Body of pancreas (tissue), 4 donors: ENCODE results near the gene CYSRT1.
A peak's percentile ranks its signal among the peaks of the same experiment; 100 is the strongest.

ENCODE experiments used
- POLR2A ChIP-seq, 3 donors: fragments of 450-650 bp; IDR thresholded peaks; one replicate each; pipeline ENCODE4 v1.6.1; 2016; ENCODE audit warnings: antibody characterized with exemption in 3 of 3, mild to moderate bottlenecking in 2 of 3
- TF ChIP-seq, protein P1 (sequence below), 7 experiments: fragments of 450-650 bp in 4 of 7; fragments of 200-600 bp in 3 of 7; sonication (generic) in 3 of 7; IDR thresholded peaks; one replicate each; pipeline ENCODE4 v1.5.1; 2016 to 2019; ENCODE audit warnings: antibody characterized with exemption in 7 of 7

DNA sequence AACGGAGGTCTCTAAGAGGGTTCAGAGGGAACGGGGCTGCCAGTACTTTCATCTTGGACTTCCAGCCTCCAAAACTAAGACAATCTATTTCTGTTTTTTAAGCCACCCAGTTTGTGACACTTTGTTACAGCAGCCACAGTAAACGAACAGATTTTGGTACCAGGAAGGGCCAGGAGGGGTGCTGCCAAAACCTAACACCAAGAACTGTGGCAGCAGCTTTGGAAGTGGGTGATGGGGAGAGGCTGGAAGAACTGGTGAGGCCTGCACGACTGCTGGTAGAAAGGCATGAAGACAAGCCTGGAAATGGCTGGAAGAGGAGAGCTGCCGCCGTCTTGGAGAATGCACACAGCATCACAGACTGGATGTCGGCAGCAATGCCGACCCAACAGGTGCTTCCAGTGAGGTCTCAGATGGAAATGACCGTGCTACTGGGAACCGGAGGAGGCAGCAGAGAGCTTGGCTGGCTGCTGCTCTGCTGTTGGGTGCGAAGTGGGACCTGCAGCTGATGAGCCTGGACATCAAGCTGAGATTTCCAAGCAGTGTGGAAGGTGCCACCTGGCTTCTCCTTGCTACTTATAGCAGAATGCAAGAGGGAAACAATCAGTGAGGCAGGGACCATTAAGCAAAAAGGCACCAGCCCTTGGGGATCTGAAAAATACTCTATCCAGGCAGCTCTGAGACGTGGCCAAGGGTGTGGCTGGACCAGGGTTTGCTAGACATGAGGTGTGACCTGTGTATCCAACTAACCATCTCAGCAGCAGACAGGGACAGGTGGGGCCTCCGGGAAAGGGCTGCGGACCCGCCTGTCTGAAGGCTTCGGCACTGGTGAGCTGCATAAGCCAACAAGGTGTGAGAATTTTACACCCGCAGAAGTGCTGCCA, 48.4 kb upstream of the CYSRT1 start:
- TF ChIP-seq, protein P1, sequence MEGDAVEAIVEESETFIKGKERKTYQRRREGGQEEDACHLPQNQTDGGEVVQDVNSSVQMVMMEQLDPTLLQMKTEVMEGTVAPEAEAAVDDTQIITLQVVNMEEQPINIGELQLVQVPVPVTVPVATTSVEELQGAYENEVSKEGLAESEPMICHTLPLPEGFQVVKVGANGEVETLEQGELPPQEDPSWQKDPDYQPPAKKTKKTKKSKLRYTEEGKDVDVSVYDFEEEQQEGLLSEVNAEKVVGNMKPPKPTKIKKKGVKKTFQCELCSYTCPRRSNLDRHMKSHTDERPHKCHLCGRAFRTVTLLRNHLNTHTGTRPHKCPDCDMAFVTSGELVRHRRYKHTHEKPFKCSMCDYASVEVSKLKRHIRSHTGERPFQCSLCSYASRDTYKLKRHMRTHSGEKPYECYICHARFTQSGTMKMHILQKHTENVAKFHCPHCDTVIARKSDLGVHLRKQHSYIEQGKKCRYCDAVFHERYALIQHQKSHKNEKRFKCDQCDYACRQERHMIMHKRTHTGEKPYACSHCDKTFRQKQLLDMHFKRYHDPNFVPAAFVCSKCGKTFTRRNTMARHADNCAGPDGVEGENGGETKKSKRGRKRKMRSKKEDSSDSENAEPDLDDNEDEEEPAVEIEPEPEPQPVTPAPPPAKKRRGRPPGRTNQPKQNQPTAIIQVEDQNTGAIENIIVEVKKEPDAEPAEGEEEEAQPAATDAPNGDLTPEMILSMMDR (IDR thresholded peaks at IDR 0.05), result peak; percentile 7 to 74 (median 57)
- TF ChIP-seq POLR2A (IDR thresholded peaks at IDR 0.05), result no peak
